ENCODE data around the gene NINJ2.
"Not testable (repeated sequence)": the region's sequence is repeated elsewhere in the genome, so short reads cannot be mapped to it uniquely, and the experiment has no call there.

The NINJ2 gene

DNA sequence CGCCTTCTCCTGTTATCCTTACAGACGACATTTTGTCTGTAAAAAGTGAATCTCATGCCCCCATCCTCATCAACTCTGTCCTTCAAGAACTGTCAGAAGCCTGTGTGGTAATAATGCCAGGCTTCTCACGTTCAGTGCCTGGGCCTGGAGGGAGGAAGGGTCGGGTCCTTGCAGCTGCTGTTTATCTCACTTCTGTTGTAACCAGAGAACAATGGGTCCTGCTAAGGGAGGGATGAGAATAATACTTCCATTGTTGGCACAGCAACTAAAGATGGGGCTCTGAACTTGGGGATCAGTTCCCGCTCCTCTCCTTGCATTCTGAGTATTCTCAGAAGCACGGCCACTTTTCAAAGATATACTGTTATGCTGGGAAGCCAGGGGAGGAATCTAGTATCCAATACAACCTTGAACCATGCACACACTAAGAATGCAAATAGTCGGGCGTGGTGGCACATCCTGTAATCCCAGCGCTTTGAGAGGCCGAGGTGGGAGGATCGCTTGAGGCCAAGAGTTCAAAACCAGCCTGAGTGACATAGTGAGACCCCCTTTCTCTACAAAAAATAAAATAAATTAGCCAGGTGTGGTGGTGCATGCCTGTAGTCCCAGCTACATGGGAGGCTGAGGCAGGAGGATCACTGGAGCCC lies 38.8 kb upstream of the NINJ2 start:
- no peak overlapping the region for H3K27ac ChIP-seq
- TF ChIP-seq, protein P1, sequence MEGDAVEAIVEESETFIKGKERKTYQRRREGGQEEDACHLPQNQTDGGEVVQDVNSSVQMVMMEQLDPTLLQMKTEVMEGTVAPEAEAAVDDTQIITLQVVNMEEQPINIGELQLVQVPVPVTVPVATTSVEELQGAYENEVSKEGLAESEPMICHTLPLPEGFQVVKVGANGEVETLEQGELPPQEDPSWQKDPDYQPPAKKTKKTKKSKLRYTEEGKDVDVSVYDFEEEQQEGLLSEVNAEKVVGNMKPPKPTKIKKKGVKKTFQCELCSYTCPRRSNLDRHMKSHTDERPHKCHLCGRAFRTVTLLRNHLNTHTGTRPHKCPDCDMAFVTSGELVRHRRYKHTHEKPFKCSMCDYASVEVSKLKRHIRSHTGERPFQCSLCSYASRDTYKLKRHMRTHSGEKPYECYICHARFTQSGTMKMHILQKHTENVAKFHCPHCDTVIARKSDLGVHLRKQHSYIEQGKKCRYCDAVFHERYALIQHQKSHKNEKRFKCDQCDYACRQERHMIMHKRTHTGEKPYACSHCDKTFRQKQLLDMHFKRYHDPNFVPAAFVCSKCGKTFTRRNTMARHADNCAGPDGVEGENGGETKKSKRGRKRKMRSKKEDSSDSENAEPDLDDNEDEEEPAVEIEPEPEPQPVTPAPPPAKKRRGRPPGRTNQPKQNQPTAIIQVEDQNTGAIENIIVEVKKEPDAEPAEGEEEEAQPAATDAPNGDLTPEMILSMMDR (IDR thresholded peaks at IDR 0.05) = no peak
- no peak overlapping the region for H3K4me3 ChIP-seq (ENCODE audit: low read depth, low read length)
- H3K9me3 ChIP-seq (ENCODE audit: control insufficient read depth, low read length) = no peaks in the 10 kb centered on the region
- no peaks in the 10 kb centered on the region for H3K36me3 ChIP-seq (ENCODE audit: control insufficient read depth, insufficient read depth, low read length)
- H2AFZ ChIP-seq = no peak overlapping the region
- H3K9ac ChIP-seq = no peak overlapping the region
- no peaks in the 10 kb centered on the region for H3K79me2 ChIP-seq
- H3K27me3 ChIP-seq (ENCODE audit: control insufficient read depth, insufficient read depth, low read length) = no peaks in the 10 kb centered on the region
- no peak overlapping the region for H3K4me2 ChIP-seq (ENCODE audit: low read length)
- no peaks in the 10 kb centered on the region for H3K4me1 ChIP-seq

DNA sequence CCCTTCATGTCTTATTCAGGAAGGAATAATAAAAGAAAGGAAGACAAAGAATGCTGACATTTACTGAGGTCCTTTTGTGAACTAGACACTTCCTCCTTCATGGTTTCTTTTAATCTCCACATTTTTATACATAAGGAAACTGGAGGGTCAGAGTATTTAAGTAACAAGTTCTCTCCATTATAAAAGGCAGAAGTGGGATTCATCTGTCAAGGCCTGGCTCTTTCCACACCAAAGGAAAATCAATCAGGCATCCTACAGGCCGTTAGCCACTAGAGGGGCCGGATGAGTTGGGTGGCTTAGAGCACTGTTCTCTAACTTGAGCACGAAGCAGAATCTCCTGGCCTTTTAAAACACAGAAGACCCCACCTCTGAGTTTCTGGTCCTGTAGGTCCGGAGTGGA lies 36.8 kb upstream of the NINJ2 start:
- Histone ChIP-seq H3K4me1 (no peaks in the 10 kb centered on the region), H3K27me3 (ENCODE audit: control insufficient read depth, insufficient read depth, low read length) (no peaks in the 10 kb centered on the region), H3K4me3 (ENCODE audit: low read depth, low read length) (no peak overlapping the region), H3K36me3 (ENCODE audit: control insufficient read depth, insufficient read depth, low read length) (no peaks in the 10 kb centered on the region), H2AFZ (no peak overlapping the region), H3K9me3 (ENCODE audit: control insufficient read depth, low read length) (no peaks in the 10 kb centered on the region), H3K27ac (no peak overlapping the region), H3K4me2 (ENCODE audit: low read length) (no peak overlapping the region), H3K79me2 (no peaks in the 10 kb centered on the region), H3K9ac (no peak overlapping the region)
- TF ChIP-seq, protein P1 (IDR thresholded peaks at IDR 0.05) = no peak

DNA sequence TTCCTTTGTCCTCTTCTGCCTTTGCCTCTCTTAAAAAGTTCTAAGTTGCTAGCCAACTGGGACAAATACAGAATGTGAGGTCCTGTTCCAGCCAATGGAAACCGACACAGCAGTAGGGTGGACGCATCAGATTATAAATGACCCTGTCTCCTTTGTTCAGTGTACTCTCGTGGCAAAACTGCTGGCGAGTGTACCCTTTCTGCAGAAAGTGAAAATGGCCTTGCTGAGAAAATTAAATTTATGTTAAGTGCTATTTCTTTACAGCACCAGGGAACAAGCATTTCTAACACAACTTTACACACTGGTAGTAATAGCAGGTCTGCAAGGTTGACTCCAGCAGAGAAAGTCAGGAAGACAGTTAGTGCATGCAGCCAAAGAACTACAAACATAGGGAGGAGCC lies 35.0 kb upstream of the NINJ2 start:
- H3K4me3 ChIP-seq (ENCODE audit: low read depth, low read length); H3K4me2 ChIP-seq (ENCODE audit: low read length); H3K27ac ChIP-seq; H3K9ac ChIP-seq; H2AFZ ChIP-seq; H3K79me2 ChIP-seq; H3K4me1 ChIP-seq; H3K27me3 ChIP-seq (ENCODE audit: control insufficient read depth, insufficient read depth, low read length); H3K9me3 ChIP-seq (ENCODE audit: control insufficient read depth, low read length); H3K36me3 ChIP-seq (ENCODE audit: control insufficient read depth, insufficient read depth, low read length): not testable (repeated sequence)

- Histone ChIP-seq H3K9ac (no peak overlapping the region), H3K4me3 (ENCODE audit: low read depth, low read length) (no peak overlapping the region), H3K79me2 (no peaks in the 10 kb centered on the region), H3K36me3 (ENCODE audit: control insufficient read depth, insufficient read depth, low read length) (no peaks in the 10 kb centered on the region), H2AFZ (no peak overlapping the region), H3K4me1 (no peaks in the 10 kb centered on the region), H3K9me3 (ENCODE audit: control insufficient read depth, low read length) (no peaks in the 10 kb centered on the region), H3K27me3 (ENCODE audit: control insufficient read depth, insufficient read depth, low read length) (no peaks in the 10 kb centered on the region), H3K4me2 (ENCODE audit: low read length) (no peak overlapping the region), H3K27ac (no peak overlapping the region)
- TF ChIP-seq, protein P1 (IDR thresholded peaks at IDR 0.05) = no peak
These were observed 34.2 kb upstream of the NINJ2 start for GRCh38 chr12:697481-697880.

- Histone ChIP-seq H3K9ac (no peak overlapping the region), H3K27ac (no peak overlapping the region), H2AFZ (no peak overlapping the region), H3K36me3 (ENCODE audit: control insufficient read depth, insufficient read depth, low read length) (no peaks in the 10 kb centered on the region), H3K9me3 (ENCODE audit: control insufficient read depth, low read length) (no peaks in the 10 kb centered on the region), H3K27me3 (ENCODE audit: control insufficient read depth, insufficient read depth, low read length) (no peaks in the 10 kb centered on the region), H3K4me3 (ENCODE audit: low read depth, low read length) (no peak overlapping the region), H3K79me2 (no peaks in the 10 kb centered on the region), H3K4me1 (no peaks in the 10 kb centered on the region), H3K4me2 (ENCODE audit: low read length) (no peak overlapping the region)
- TF ChIP-seq, protein P1 (IDR thresholded peaks at IDR 0.05) = no peak
These were observed 31.7 kb upstream of the NINJ2 start for GRCh38 chr12:694734-695503.
